Measurements from ENCODE around the gene GAPT. TPM values are rescaled to one million over a fixed set of nuclear protein-coding genes. Genes with fewer than 3 reads are reported as not detected.

GAPT gene
- total and polyA plus RNA-seq, 12 donors: 0.08 to 1.7 (median 0.26) TPM; not detected in 1

DNA sequence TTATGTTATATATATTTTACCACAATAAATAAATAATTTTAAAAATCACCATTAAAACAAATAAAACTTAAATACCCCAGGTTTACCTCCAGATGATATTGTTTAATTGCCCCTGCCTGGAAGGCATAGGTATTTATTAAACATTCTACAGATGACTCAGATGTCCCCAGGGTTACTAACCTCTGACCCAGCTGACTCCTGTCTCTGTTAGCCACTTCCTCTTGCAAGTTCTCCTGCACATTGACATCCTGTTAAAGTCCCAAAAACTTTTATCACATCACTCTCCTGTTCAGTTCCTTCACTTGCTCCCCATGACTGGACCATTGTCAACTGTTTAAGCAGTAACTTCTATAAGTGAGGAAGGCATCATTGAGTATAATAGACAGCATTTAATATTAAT, 54.7 kb downstream of the GAPT start:
- peak overlapping the region in 1 of 10 donors; percentile 18 for H3K27ac ChIP-seq
- H3K4me1 ChIP-seq: peaks cover 0 to 37% (median 0%) of the 10 kb centered on the region in 9 donors
- H3K36me3 ChIP-seq: no peaks in the 10 kb centered on the region
- DNase-seq (no peak), ATAC-seq (no peak)
- TF ChIP-seq, protein P1, sequence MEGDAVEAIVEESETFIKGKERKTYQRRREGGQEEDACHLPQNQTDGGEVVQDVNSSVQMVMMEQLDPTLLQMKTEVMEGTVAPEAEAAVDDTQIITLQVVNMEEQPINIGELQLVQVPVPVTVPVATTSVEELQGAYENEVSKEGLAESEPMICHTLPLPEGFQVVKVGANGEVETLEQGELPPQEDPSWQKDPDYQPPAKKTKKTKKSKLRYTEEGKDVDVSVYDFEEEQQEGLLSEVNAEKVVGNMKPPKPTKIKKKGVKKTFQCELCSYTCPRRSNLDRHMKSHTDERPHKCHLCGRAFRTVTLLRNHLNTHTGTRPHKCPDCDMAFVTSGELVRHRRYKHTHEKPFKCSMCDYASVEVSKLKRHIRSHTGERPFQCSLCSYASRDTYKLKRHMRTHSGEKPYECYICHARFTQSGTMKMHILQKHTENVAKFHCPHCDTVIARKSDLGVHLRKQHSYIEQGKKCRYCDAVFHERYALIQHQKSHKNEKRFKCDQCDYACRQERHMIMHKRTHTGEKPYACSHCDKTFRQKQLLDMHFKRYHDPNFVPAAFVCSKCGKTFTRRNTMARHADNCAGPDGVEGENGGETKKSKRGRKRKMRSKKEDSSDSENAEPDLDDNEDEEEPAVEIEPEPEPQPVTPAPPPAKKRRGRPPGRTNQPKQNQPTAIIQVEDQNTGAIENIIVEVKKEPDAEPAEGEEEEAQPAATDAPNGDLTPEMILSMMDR (IDR thresholded peaks at IDR 0.05): no peak
- intact Hi-C loops (cut with DNase I): no loop called here
- no peaks in the 10 kb centered on the region for H3K27me3 ChIP-seq
- H3K9me3 ChIP-seq: peaks cover 0 to 7% (median 0%) of the 10 kb centered on the region in 11 donors
- no peak overlapping the region for H3K4me3 ChIP-seq

Small RNA genes lying within 50 kb of the gene (microRNA-seq; reads per million reads assigned to microRNA genes)
- 0 reads per million in 2 donors for gene MIR548AE2

Other genes with a start within 250 kb of the GAPT start
- gene PLK2, start 31.3 kb upstream of the GAPT start, total RNA-seq: 100 to 1,000 TPM in 6 of 10 donors, 10 to 100 TPM in 4; 22.7 to 174 (median 120) TPM
- 10 to 100 TPM; 11.5 to 35.3 TPM for gene PLK2, start 31.3 kb upstream of the GAPT start, polyA plus RNA-seq
- gene RAB3C, start 91.6 kb downstream of the GAPT start, total RNA-seq: 1 to 10 TPM in 1 of 10 donors, under 1 TPM in 9; 0.08 to 4.9 (median 0.37) TPM
- 1 to 10 TPM in 1 of 2 donors, under 1 TPM in 1; 0.22 to 1.4 TPM for gene RAB3C, start 91.6 kb downstream of the GAPT start, polyA plus RNA-seq